HepG2 (cell line): ENCODE measurements around the gene MARF1. TPM values are rescaled to one million over a fixed set of nuclear protein-coding genes. Genes with fewer than 3 reads are reported as not detected.

ENCODE experiments used
- BCL6 ChIP-seq: IDR thresholded peaks from 2 replicates; pipeline ENCODE4 v1.6.1; 2016; ENCODE audit warnings: missing genetic modification reagents, missing compliant biosample characterization
- HDAC2 ChIP-seq: sonication (generic); formaldehyde crosslinking; IDR thresholded peaks from 2 replicates; pipeline ENCODE4 v1.4.0; 2020; ENCODE audit warnings: missing genetic modification reagents
- HMG20A ChIP-seq: IDR thresholded peaks from 2 replicates; pipeline ENCODE4 v1.6.1; 2016; ENCODE audit warnings: borderline replicate concordance
- HNF4A ChIP-seq: sonication (generic); formaldehyde crosslinking; IDR thresholded peaks from 2 replicates; pipeline ENCODE4 v1.4.0; 2020; ENCODE audit warnings: missing genetic modification reagents
- HNRNPL ChIP-seq: fragments of 200-400 bp; formaldehyde crosslinking; IDR thresholded peaks from 2 replicates; pipeline ENCODE4 v1.6.1; 2017; ENCODE audit warnings: mild to moderate bottlenecking, low read depth, low read length
- HOXA3 ChIP-seq: sonication (generic); formaldehyde crosslinking; IDR thresholded peaks from 2 replicates; pipeline ENCODE4 v1.5.0; 2020; ENCODE audit warnings: missing genetic modification reagents
- IKZF4 ChIP-seq: sonication (generic); formaldehyde crosslinking; IDR thresholded peaks from 2 replicates; pipeline ENCODE4 v1.5.1; 2020; ENCODE audit warnings: borderline replicate concordance, mild to moderate bottlenecking, low read depth, missing genetic modification reagents; ENCODE audit errors: not compliant biosample characterization
- KLF13 ChIP-seq: sonication (generic); formaldehyde crosslinking; IDR thresholded peaks from 2 replicates; pipeline ENCODE4 v1.4.0; 2020; ENCODE audit warnings: mild to moderate bottlenecking, missing genetic modification reagents
- MZF1 ChIP-seq: sonication (generic); formaldehyde crosslinking; IDR thresholded peaks from 2 replicates; pipeline ENCODE4 v1.8.1; 2023; ENCODE audit warnings: mild to moderate bottlenecking, missing genetic modification reagents, borderline replicate concordance
- PHF21A ChIP-seq: sonication (generic); formaldehyde crosslinking; IDR thresholded peaks from 2 replicates; pipeline ENCODE4 v1.5.0; 2020; ENCODE audit warnings: mild to moderate bottlenecking, missing genetic modification reagents
- PHF5A ChIP-seq: IDR thresholded peaks from one replicate; pipeline ENCODE4 v1.6.1; 2018; ENCODE audit warnings: low read depth, missing genetic modification reagents; ENCODE audit not compliant: unreplicated experiment
- SOX6 ChIP-seq, 2 experiments: fragments of 450-650 bp in 1 of 2; sonication (generic) in 1 of 2; formaldehyde crosslinking in 1 of 2; IDR thresholded peaks; 2 replicates each; pipeline versions ENCODE4 v1.4.0 to v1.6.1; 2017 to 2020; ENCODE audit warnings: antibody characterized with exemption in 1 of 2, mild to moderate bottlenecking in 1 of 2, missing genetic modification reagents in 1 of 2
- SP2 ChIP-seq: sonication (generic); formaldehyde crosslinking; IDR thresholded peaks from 2 replicates; pipeline ENCODE4 v1.5.1; 2020; ENCODE audit warnings: mild to moderate bottlenecking, missing genetic modification reagents
- TBL1XR1 ChIP-seq: fragments of 150-350 bp; IDR thresholded peaks from 2 replicates; pipeline ENCODE4 v1.6.1; 2014; ENCODE audit warnings: borderline replicate concordance, low read length; ENCODE audit not compliant: partially characterized antibody
- TCF7L2 ChIP-seq: IDR thresholded peaks from 2 replicates; pipeline ENCODE4 v1.6.1; 2011; ENCODE audit warnings: mild to moderate bottlenecking, low read depth, low read length, moderate library complexity
- ZBTB42 ChIP-seq: sonication (generic); formaldehyde crosslinking; IDR thresholded peaks from 2 replicates; pipeline ENCODE4 v1.5.0; 2020; ENCODE audit warnings: mild to moderate bottlenecking, missing genetic modification reagents
- ZMYM4 ChIP-seq: sonication (generic); formaldehyde crosslinking; IDR thresholded peaks from 2 replicates; pipeline ENCODE4 v1.8.1; 2023; ENCODE audit warnings: mild to moderate bottlenecking, missing genetic modification reagents
- ZNF18 ChIP-seq: sonication (generic); formaldehyde crosslinking; IDR thresholded peaks from 2 replicates; pipeline ENCODE4 v1.8.0; 2022; ENCODE audit warnings: mild to moderate bottlenecking, missing genetic modification reagents; ENCODE audit not compliant: insufficient replicate concordance
- ZNF234 ChIP-seq: sonication (generic); formaldehyde crosslinking; conservative IDR thresholded peaks from 2 replicates; pipeline ENCODE4 v1.5.1; 2020; ENCODE audit warnings: mild to moderate bottlenecking, missing genetic modification reagents
- ZNF446 ChIP-seq: sonication (generic); formaldehyde crosslinking; IDR thresholded peaks from 2 replicates; pipeline ENCODE4 v1.5.0; 2020; ENCODE audit warnings: mild to moderate bottlenecking, missing genetic modification reagents
- ZSCAN12 ChIP-seq: sonication (generic); formaldehyde crosslinking; IDR thresholded peaks from 2 replicates; pipeline ENCODE4 v1.9.0; 2021; ENCODE audit warnings: mild to moderate bottlenecking, missing genetic modification reagents
- polyA plus RNA-seq, 8 experiments: library from polyadenylated mRNA; depleted of rRNA in 3 of 8; stranded (reverse) in 7 of 8; unstranded in 1 of 8; fragments of >200 nt; fragmentation: Illumina TruSeq in 4 of 8; extraction: Trizol in 4 of 8; gene quantifications; 2 replicates each; pipeline versions ENCODE4 v1.2.1 to v1.2.3, GENCODE V29; 2011 to 2016; ENCODE audit warnings: low read depth in 4 of 8, missing spikeins in 1 of 8, mixed read lengths in 1 of 8; ENCODE audit not compliant: insufficient read depth in 1 of 8
- total RNA-seq, 5 experiments: library from RNA; depleted of rRNA; stranded (reverse); fragments of >200 nt; fragmentation: Illumina TruSeq; extraction: Trizol; gene quantifications; 2 replicates each; pipeline ENCODE4 v1.2.3, GENCODE V29; 2016; ENCODE audit warnings: low read depth in 1 of 5
- TF ChIP-seq, protein P1 (sequence below): IDR thresholded peaks from 2 replicates; pipeline ENCODE4 v1.6.1; 2016; ENCODE audit warnings: mild to moderate bottlenecking
- TF ChIP-seq, protein P2 (sequence below): fragments of 450-650 bp; IDR thresholded peaks from 2 replicates; pipeline ENCODE4 v1.6.1; 2016

MARF1 gene
- total and polyA plus RNA-seq, 2 of the 13 experiments (the other 11 are each of a cell fraction or from before 2014, with no cell fraction given) = 8.7 to 20.7 TPM

GRCh38 chr16:15644267-15644961, 1.5 kb upstream of the MARF1 start (continued):
- TF ChIP-seq, protein P1, sequence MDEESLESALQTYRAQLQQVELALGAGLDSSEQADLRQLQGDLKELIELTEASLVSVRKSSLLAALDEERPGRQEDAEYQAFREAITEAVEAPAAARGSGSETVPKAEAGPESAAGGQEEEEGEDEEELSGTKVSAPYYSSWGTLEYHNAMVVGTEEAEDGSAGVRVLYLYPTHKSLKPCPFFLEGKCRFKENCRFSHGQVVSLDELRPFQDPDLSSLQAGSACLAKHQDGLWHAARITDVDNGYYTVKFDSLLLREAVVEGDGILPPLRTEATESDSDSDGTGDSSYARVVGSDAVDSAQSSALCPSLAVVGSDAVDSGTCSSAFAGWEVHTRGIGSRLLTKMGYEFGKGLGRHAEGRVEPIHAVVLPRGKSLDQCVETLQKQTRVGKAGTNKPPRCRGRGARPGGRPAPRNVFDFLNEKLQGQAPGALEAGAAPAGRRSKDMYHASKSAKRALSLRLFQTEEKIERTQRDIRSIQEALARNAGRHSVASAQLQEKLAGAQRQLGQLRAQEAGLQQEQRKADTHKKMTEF = no peak
- TF ChIP-seq HMG20A (peak; percentile 66; the same call in 1 of the 2 replicates), HOXA3 (CRISPR knock-in tag) (no peak), ZBTB42 (no peak), SOX6 (IDR thresholded peaks at IDR 0.05) (no peak), SOX6 (CRISPR knock-in tag; IDR thresholded peaks at IDR 0.05) (peak; percentile 16; the same call in 1 of the 2 replicates), HDAC2 (CRISPR knock-in tag) (peak; percentile 73), ZNF446 (CRISPR knock-in tag) (no peak), ZMYM4 (no peak), HNF4A (CRISPR knock-in tag) (no peak), TCF7L2 (no peak), ZNF18 (no peak), ZSCAN12 (CRISPR knock-in tag) (no peak), HNRNPL (no peak), ZNF234 (CRISPR knock-in tag) (no peak), TBL1XR1 (no peak), SP2 (no peak), MZF1 (CRISPR knock-in tag) (peak; percentile 78; the same call in 1 of the 2 replicates), BCL6 (CRISPR knock-in tag) (peak; percentile 54; the same call in 1 of the 2 replicates), KLF13 (no peak), PHF21A (CRISPR knock-in tag) (peak; percentile 40; the same call in 1 of the 2 replicates), IKZF4 (CRISPR knock-in tag) (no peak), PHF5A (CRISPR knock-in tag) (peak; percentile 14)
- TF ChIP-seq, protein P2, sequence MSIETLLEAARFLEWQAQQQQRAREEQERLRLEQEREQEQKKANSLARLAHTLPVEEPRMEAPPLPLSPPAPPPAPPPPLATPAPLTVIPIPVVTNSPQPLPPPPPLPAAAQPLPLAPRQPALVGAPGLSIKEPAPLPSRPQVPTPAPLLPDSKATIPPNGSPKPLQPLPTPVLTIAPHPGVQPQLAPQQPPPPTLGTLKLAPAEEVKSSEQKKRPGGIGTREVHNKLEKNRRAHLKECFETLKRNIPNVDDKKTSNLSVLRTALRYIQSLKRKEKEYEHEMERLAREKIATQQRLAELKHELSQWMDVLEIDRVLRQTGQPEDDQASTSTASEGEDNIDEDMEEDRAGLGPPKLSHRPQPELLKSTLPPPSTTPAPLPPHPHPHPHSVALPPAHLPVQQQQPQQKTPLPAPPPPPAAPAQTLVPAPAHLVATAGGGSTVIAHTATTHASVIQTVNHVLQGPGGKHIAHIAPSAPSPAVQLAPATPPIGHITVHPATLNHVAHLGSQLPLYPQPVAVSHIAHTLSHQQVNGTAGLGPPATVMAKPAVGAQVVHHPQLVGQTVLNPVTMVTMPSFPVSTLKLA = no peak
